HepG2 (cell line): Measurements from ENCODE around the gene IZUMO2. TPM values are rescaled to one million over a fixed set of nuclear protein-coding genes. Genes with fewer than 3 reads are reported as not detected.

Experiments
- ATAC-seq: fragments of 200-7000 bp; cut with Tn5 transposase; 3 replicates; pipeline ENCODE4 v1.9.1; 2020; ENCODE audit warnings: mild to moderate bottlenecking, moderate library complexity
- BruUV-seq: library from RNA; stranded (reverse); fragments of 400-500 nt; replicated peaks from 2 replicates; lab custom pipeline; 2021; lab: Mats Ljungman, UMichigan
- CTCF ChIA-PET: fragments of 300-600 bp; formaldehyde crosslinking; extraction: SDS; loops from one replicate; lab custom pipeline; 2021; ENCODE audit warnings: low total read pairs, inconsistent platforms, low intra/inter-chr PET ratio; lab: Yijun Ruan, JAX
- POLR2A ChIA-PET: fragments of 350-600 bp; sonication (Branson Sonifier 250); formaldehyde crosslinking; loops from one replicate; lab custom pipeline; 2020; ENCODE audit warnings: antibody characterized with exemption, inconsistent platforms; lab: Yijun Ruan, JAX
- DNase-seq: peaks from one replicate; pipeline ENCODE4 v3.0.0-alpha.2; 2015; ENCODE audit warnings: low spot score
- FAIRE-seq: peaks from 3 replicates; lab custom pipeline; 2011; peaks lifted over from hg19 to GRCh38; lab: Jason Lieb, UNC
- H2AFZ ChIP-seq: one replicate; pipeline ENCODE4 v1.6.1; 2011; ENCODE audit warnings: low read length, inconsistent platforms
- H3K27ac ChIP-seq: fragments of 300-600 bp; 3 replicates; pipeline ENCODE4 v1.8.0; 2011; ENCODE audit warnings: mixed run types, mild to moderate bottlenecking, mixed read lengths, low read length, inconsistent platforms; ENCODE audit not compliant: insufficient read depth; ENCODE audit errors: extremely low read length
- H3K27me3 ChIP-seq, 2 experiments: fragments of 200-600 bp in 1 of 2; 2 replicates in 1 of 2; 3 replicates in 1 of 2; pipeline versions ENCODE4 v1.6.0 to v1.8.0; 2011; ENCODE audit warnings: low read length in 2 of 2, mild to moderate bottlenecking in 2 of 2, moderate library complexity in 2 of 2, inconsistent platforms in 1 of 2; ENCODE audit not compliant: insufficient read depth in 2 of 2, control insufficient read depth in 1 of 2
- H3K36me3 ChIP-seq, 2 experiments: fragments of 200-600 bp in 1 of 2; replicated peaks in 1 of 2; 2 replicates in 1 of 2; 3 replicates in 1 of 2; pipeline versions ENCODE4 v1.5.1 to v1.8.0; 2011; ENCODE audit warnings: low read length in 2 of 2, inconsistent platforms in 1 of 2; ENCODE audit not compliant: insufficient read depth in 2 of 2, control insufficient read depth in 1 of 2
- H3K4me1 ChIP-seq: 2 replicates; pipeline ENCODE4 v1.5.1; 2012; ENCODE audit warnings: low read length, inconsistent platforms; ENCODE audit not compliant: insufficient read depth
- H3K4me2 ChIP-seq: 2 replicates; pipeline ENCODE4 v1.6.0; 2011; ENCODE audit warnings: low read depth, low read length, inconsistent platforms
- H3K4me3 ChIP-seq, 3 experiments: fragments of 200-600 bp in 1 of 3; sonication (generic), shearing (Covaris generic) in 1 of 3; replicated peaks in 1 of 3; 2 replicates each; pipeline ENCODE4 v1.5.1; 2011 to 2016; ENCODE audit warnings: low read length in 3 of 3, inconsistent platforms in 2 of 3, low read depth in 2 of 3, mild to moderate bottlenecking in 2 of 3, control low read depth in 1 of 3, mixed read lengths in 1 of 3; ENCODE audit not compliant: insufficient read depth in 1 of 3
- H3K79me2 ChIP-seq: one replicate; pipeline ENCODE4 v1.6.1; 2011; ENCODE audit warnings: low read length, inconsistent platforms; ENCODE audit not compliant: insufficient read depth
- H3K9ac ChIP-seq: 2 replicates; pipeline ENCODE4 v1.6.0; 2011; ENCODE audit warnings: mild to moderate bottlenecking, low read depth, low read length, inconsistent platforms; ENCODE audit not compliant: insufficient read depth
- H3K9me3 ChIP-seq: 2 replicates; pipeline ENCODE4 v1.5.1; 2012; ENCODE audit warnings: mild to moderate bottlenecking, low read length
- H4K20me1 ChIP-seq: 2 replicates; pipeline ENCODE4 v1.6.0; 2011; ENCODE audit warnings: inconsistent platforms, mild to moderate bottlenecking, low read length, moderate library complexity; ENCODE audit not compliant: insufficient read depth
- ATF2 ChIP-seq: sonication (generic); formaldehyde crosslinking; IDR thresholded peaks from 2 replicates; pipeline ENCODE4 v1.4.0; 2020; ENCODE audit warnings: missing genetic modification reagents
- CBX2 ChIP-seq, 2 experiments: fragments of 200-600 bp in 1 of 2; sonication (generic); formaldehyde crosslinking in 1 of 2; IDR thresholded peaks; 2 replicates each; pipeline versions ENCODE4 v1.7.0 to v1.8.1; 2018 to 2022; ENCODE audit warnings: low read depth in 2 of 2, low read length in 1 of 2, mild to moderate bottlenecking in 1 of 2, missing genetic modification reagents in 1 of 2
- E2F5 ChIP-seq: sonication (generic); formaldehyde crosslinking; conservative IDR thresholded peaks from 2 replicates; pipeline ENCODE4 v1.4.0; 2020; ENCODE audit warnings: missing genetic modification reagents
- ERF ChIP-seq: IDR thresholded peaks from 2 replicates; pipeline ENCODE4 v1.6.1; 2018; ENCODE audit warnings: missing biosample characterization, missing genetic modification reagents
- GTF2F1 ChIP-seq: fragments of 150-350 bp; IDR thresholded peaks from 2 replicates; pipeline ENCODE4 v1.6.1; 2014; ENCODE audit warnings: low read length
- HMGA1 ChIP-seq: sonication (generic); formaldehyde crosslinking; conservative IDR thresholded peaks from 2 replicates; pipeline ENCODE4 v1.4.0; 2020; ENCODE audit warnings: missing genetic modification reagents
- KLF12 ChIP-seq: sonication (generic); formaldehyde crosslinking; IDR thresholded peaks from 2 replicates; pipeline ENCODE4 v1.4.0; 2020; ENCODE audit warnings: missing genetic modification reagents, borderline replicate concordance
- MLX ChIP-seq: IDR thresholded peaks from 2 replicates; pipeline ENCODE4 v1.6.1; 2016
- MTF1 ChIP-seq: sonication (generic); formaldehyde crosslinking; IDR thresholded peaks from 2 replicates; pipeline ENCODE4 v1.5.0; 2020; ENCODE audit warnings: missing genetic modification reagents
- NKX3-1 ChIP-seq: sonication (generic); formaldehyde crosslinking; IDR thresholded peaks from 2 replicates; pipeline ENCODE4 v1.5.0; 2020; ENCODE audit warnings: missing genetic modification reagents
- ZKSCAN5 ChIP-seq: sonication (generic); formaldehyde crosslinking; IDR thresholded peaks from 2 replicates; pipeline ENCODE4 v1.5.1; 2020; ENCODE audit warnings: mild to moderate bottlenecking, missing genetic modification reagents
- ZKSCAN8 ChIP-seq: IDR thresholded peaks from 2 replicates; pipeline ENCODE4 v1.6.1; 2016; ENCODE audit warnings: borderline replicate concordance, missing genetic modification reagents, missing compliant biosample characterization
- ZNF260 ChIP-seq: sonication (generic); formaldehyde crosslinking; IDR thresholded peaks from 2 replicates; pipeline ENCODE4 v1.4.0; 2020; ENCODE audit warnings: missing genetic modification reagents, low read depth, mild to moderate bottlenecking, borderline replicate concordance
- ZNF317 ChIP-seq: sonication (generic); formaldehyde crosslinking; IDR thresholded peaks from 2 replicates; pipeline ENCODE4 v1.5.0; 2020; ENCODE audit warnings: mild to moderate bottlenecking, missing genetic modification reagents
- ZNF746 ChIP-seq: sonication (generic); formaldehyde crosslinking; IDR thresholded peaks from 2 replicates; pipeline ENCODE4 v1.8.0; 2022; ENCODE audit warnings: mild to moderate bottlenecking, missing genetic modification reagents
- ZNF850 ChIP-seq: sonication (generic); formaldehyde crosslinking; conservative IDR thresholded peaks from 2 replicates; pipeline ENCODE4 v1.9.0; 2021; ENCODE audit warnings: mild to moderate bottlenecking, missing genetic modification reagents
- WGBS: methylation state at CpG from one replicate; pipeline ENCODE4 v1.1.6; 2017; ENCODE audit warnings: low lambda C conversion rate; 5-methylcytosine and 5-hydroxymethylcytosine counted together
- in situ Hi-C: cut with HindIII; loops from 2 replicates; pipeline ENCODE4 v1.10.0; 2017; ENCODE audit warnings: low pct_unique_long_range_greater_than_20kb; ENCODE audit not compliant: extremely low pct_ligation_motif_present
- intact Hi-C: fragments of 100-400 bp; cut with micrococcal nuclease; formaldehyde crosslinking; loops from one replicate; pipeline ENCODE4 v1.10.0; 2022; ENCODE audit not compliant: unreplicated experiment
- polyA plus RNA-seq, 8 experiments: library from polyadenylated mRNA; depleted of rRNA in 3 of 8; stranded (reverse) in 7 of 8; unstranded in 1 of 8; fragments of >200 nt; fragmentation: Illumina TruSeq in 4 of 8; extraction: Trizol in 4 of 8; gene quantifications; 2 replicates each; pipeline versions ENCODE4 v1.2.1 to v1.2.3, GENCODE V29; 2011 to 2016; ENCODE audit warnings: low read depth in 4 of 8, missing spikeins in 1 of 8, mixed read lengths in 1 of 8; ENCODE audit not compliant: insufficient read depth in 1 of 8
- total RNA-seq, 5 experiments: library from RNA; depleted of rRNA; stranded (reverse); fragments of >200 nt; fragmentation: Illumina TruSeq; extraction: Trizol; gene quantifications; 2 replicates each; pipeline ENCODE4 v1.2.3, GENCODE V29; 2016; ENCODE audit warnings: low read depth in 1 of 5
- TF ChIP-seq, protein P1 (sequence below): IDR thresholded peaks from 2 replicates; pipeline ENCODE4 v1.4.0; 2020; ENCODE audit warnings: mild to moderate bottlenecking, missing genetic modification reagents
- TF ChIP-seq, protein P2 (sequence below): sonication (generic); formaldehyde crosslinking; IDR thresholded peaks from 2 replicates; pipeline ENCODE4 v1.9.0; 2022; ENCODE audit warnings: missing genetic modification reagents, mild to moderate bottlenecking, borderline replicate concordance

The IZUMO2 gene
- total and polyA plus RNA-seq, 2 of the 13 experiments (the other 11 are each of a cell fraction or from before 2014, with no cell fraction given), result not detected

DNA sequence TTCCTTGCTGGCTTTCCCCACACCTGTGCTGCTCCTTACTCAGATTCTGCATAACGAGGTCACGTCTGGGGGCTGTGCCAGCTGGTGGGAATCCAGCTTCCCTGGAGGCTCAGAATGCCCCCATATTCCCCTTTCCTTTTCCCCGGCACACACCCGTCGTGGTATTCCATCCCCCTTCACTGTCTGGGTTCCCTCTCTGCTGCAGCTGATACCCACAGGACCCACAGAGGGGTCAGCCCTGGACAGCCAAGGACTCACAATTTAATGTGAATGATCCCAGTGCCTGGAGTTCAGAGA is 36.1 kb upstream of the IZUMO2 start:
- BruUV-seq, result no TSS peak
- Histone ChIP-seq H3K9me3 (no peaks in the 10 kb centered on the region), H3K4me2 (no peak overlapping the region), H3K36me3 (no peaks in the 10 kb centered on the region), H4K20me1 (no peaks in the 10 kb centered on the region), H2AFZ (no peak overlapping the region), H3K79me2 (no peaks in the 10 kb centered on the region), H3K9ac (no peak overlapping the region), H3K4me3 (no peak overlapping the region), H3K4me1 (peaks cover 14% of the 10 kb centered on the region), H3K27ac (no peak overlapping the region), H3K27me3 (peaks cover 0 to 4% of the 10 kb centered on the region in 2 experiments; a peak in 3 of 5 replicates)
- intact Hi-C loops, result no loop called here
- FAIRE-seq, result no peak
- no peak for ATAC-seq
- ChIA-PET CTCF (no interaction called here), POLR2A (no interaction called here)
- no peak for TF ChIP-seq ATF2 (CRISPR knock-in tag)
- no peak for TF ChIP-seq MLX (CRISPR knock-in tag)
- no peak for TF ChIP-seq ZKSCAN8 (CRISPR knock-in tag)
- TF ChIP-seq ZKSCAN5, result no peak
- TF ChIP-seq ERF (CRISPR knock-in tag), result no peak
- no peak for TF ChIP-seq ZNF850 (CRISPR knock-in tag)
- no peak for TF ChIP-seq GTF2F1
- TF ChIP-seq ZNF317 (CRISPR knock-in tag), result no peak
- no peak for TF ChIP-seq E2F5 (CRISPR knock-in tag)
- no peak for TF ChIP-seq CBX2 (IDR thresholded peaks at IDR 0.05; ENCODE audit: low read depth, low read length)
- TF ChIP-seq CBX2 (CRISPR knock-in tag; IDR thresholded peaks at IDR 0.05; ENCODE audit: low read depth), result no peak
- TF ChIP-seq, protein P1, sequence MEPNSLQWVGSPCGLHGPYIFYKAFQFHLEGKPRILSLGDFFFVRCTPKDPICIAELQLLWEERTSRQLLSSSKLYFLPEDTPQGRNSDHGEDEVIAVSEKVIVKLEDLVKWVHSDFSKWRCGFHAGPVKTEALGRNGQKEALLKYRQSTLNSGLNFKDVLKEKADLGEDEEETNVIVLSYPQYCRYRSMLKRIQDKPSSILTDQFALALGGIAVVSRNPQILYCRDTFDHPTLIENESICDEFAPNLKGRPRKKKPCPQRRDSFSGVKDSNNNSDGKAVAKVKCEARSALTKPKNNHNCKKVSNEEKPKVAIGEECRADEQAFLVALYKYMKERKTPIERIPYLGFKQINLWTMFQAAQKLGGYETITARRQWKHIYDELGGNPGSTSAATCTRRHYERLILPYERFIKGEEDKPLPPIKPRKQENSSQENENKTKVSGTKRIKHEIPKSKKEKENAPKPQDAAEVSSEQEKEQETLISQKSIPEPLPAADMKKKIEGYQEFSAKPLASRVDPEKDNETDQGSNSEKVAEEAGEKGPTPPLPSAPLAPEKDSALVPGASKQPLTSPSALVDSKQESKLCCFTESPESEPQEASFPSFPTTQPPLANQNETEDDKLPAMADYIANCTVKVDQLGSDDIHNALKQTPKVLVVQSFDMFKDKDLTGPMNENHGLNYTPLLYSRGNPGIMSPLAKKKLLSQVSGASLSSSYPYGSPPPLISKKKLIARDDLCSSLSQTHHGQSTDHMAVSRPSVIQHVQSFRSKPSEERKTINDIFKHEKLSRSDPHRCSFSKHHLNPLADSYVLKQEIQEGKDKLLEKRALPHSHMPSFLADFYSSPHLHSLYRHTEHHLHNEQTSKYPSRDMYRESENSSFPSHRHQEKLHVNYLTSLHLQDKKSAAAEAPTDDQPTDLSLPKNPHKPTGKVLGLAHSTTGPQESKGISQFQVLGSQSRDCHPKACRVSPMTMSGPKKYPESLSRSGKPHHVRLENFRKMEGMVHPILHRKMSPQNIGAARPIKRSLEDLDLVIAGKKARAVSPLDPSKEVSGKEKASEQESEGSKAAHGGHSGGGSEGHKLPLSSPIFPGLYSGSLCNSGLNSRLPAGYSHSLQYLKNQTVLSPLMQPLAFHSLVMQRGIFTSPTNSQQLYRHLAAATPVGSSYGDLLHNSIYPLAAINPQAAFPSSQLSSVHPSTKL (CRISPR knock-in tag), result no peak
- TF ChIP-seq NKX3-1, result no peak
- no peak for TF ChIP-seq ZNF746 (CRISPR knock-in tag)
- TF ChIP-seq, protein P2, sequence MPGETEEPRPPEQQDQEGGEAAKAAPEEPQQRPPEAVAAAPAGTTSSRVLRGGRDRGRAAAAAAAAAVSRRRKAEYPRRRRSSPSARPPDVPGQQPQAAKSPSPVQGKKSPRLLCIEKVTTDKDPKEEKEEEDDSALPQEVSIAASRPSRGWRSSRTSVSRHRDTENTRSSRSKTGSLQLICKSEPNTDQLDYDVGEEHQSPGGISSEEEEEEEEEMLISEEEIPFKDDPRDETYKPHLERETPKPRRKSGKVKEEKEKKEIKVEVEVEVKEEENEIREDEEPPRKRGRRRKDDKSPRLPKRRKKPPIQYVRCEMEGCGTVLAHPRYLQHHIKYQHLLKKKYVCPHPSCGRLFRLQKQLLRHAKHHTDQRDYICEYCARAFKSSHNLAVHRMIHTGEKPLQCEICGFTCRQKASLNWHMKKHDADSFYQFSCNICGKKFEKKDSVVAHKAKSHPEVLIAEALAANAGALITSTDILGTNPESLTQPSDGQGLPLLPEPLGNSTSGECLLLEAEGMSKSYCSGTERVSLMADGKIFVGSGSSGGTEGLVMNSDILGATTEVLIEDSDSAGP (CRISPR knock-in tag), result no peak
- TF ChIP-seq HMGA1, result no peak
- TF ChIP-seq ZNF260, result no peak
- no peak for TF ChIP-seq MTF1
- no peak for TF ChIP-seq KLF12 (CRISPR knock-in tag)
- WGBS, result 4% methylated on average over 5 of the region's 5 CpGs
- DNase-seq, result no peak
- in situ Hi-C loops, result no loop called here
